Measurements from ENCODE around the gene ZNF433. TPM values are rescaled to one million over a fixed set of nuclear protein-coding genes. Genes with fewer than 3 reads are reported as not detected.

Gene ZNF433
- total RNA-seq, 2 donors from 2014 or later = 10.2 to 10.4 TPM

DNA sequence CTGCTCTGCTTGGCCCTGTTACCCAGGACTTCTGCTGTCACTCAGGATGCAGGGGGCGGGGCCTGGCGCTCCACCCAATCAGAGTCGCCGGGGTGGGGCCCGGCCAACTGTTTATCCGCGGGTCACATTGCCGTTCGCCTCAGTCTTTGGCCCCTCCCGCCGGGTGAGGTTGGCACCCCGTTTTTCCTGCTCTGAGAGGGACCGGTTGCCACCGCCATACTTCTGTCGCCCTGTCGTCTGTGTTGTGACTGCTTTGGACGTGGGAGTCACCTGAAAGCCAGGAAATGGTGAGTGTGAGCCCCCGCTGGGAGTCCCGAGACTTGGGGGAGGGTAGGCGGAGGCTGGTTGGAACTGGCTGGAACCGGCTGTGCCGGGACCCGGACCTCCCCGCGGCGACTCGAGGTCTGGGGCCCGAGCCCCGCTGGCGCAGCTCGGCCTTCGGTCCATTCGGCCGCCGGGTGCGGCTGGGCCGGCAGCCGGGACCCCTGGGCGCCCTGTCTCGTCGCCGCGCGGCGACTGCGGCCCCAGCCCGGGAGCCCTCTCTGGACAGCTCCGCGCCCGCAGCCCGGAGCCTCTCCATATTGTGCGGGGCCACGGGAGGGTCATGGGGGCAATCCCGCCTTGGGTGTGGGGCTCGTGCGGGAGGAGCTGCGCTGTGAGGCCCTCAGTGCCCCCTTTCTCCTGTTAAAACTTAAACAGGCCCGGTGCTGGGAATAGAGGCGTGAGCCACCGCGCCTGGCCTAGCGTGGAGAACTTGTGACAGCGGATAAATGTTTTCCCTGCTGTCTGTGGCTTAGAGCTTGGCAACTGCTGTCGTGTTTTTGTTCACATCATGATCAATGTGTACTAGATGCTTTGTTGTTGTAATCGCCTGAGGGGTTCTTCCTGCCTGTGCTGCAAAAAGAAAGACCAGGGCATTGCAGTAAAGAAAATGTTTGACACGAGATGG lies 29.4 kb upstream of the ZNF433 start, which contains the start of gene ZNF844:
ZNF844 (plus strand) TSS at position 142 of the 949 bp plus-strand sequence; CDS start at position 285, 143 bp downstream.
- peaks cover 4% of the 10 kb centered on the region for H3K4me1 ChIP-seq (replicated peaks)
- no peaks in the 10 kb centered on the region for H3K36me3 ChIP-seq
- intact Hi-C loops (cut with DNase I) = loop anchor here (5.0 to 10.0 kb wide), 2 partner anchors 97 to 180 kb away; partner anchors contain the start of genes ZNF136 and ZNF69
- H3K4me3 ChIP-seq = peak within 1 kb of the TSS; percentile 90 to 91
- no peaks in the 10 kb centered on the region for H3K27me3 ChIP-seq (replicated peaks; ENCODE audit: insufficient read depth)
- TF ChIP-seq POLR2A (IDR thresholded peaks at IDR 0.05) = peak; percentile 96
- peak; percentile 97 for TF ChIP-seq POLR2AphosphoS5 (IDR thresholded peaks at IDR 0.05)
- TF ChIP-seq, protein P1, sequence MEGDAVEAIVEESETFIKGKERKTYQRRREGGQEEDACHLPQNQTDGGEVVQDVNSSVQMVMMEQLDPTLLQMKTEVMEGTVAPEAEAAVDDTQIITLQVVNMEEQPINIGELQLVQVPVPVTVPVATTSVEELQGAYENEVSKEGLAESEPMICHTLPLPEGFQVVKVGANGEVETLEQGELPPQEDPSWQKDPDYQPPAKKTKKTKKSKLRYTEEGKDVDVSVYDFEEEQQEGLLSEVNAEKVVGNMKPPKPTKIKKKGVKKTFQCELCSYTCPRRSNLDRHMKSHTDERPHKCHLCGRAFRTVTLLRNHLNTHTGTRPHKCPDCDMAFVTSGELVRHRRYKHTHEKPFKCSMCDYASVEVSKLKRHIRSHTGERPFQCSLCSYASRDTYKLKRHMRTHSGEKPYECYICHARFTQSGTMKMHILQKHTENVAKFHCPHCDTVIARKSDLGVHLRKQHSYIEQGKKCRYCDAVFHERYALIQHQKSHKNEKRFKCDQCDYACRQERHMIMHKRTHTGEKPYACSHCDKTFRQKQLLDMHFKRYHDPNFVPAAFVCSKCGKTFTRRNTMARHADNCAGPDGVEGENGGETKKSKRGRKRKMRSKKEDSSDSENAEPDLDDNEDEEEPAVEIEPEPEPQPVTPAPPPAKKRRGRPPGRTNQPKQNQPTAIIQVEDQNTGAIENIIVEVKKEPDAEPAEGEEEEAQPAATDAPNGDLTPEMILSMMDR (IDR thresholded peaks at IDR 0.05) = peak in 1 of 4 experiments; percentile 25
- no peaks in the 10 kb centered on the region for H3K9me3 ChIP-seq
- peak; percentile 97 for DNase-seq (ENCODE audit: low spot score)
- WGBS = under 1% methylated on average over 66 of the region's 66 CpGs
- peak within 1 kb of the TSS; percentile 91 to 93 for H3K27ac ChIP-seq

DNA sequence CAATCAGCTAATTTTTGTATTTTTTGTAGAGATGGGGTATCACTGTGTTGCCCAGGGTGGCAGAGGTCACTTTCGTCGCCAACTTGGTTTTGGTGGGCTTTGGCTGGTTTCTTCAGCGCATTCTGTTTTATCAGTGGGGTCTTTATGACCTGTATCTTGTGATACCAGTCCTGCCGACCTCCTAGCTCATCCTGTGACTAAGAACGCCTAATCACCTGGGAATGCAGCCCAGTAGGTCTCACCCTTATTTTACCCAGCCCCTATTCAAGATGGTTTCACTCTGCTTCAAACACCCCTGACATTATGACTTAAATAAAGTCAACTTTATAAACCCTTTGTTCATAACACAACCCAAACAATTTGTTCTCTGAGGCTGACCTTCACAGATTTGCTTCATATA lies 20.3 kb upstream of the ZNF433 start:
- WGBS = 79% methylated on average over 5 of the region's 5 CpGs
- no peak for DNase-seq (ENCODE audit: low spot score)

DNA sequence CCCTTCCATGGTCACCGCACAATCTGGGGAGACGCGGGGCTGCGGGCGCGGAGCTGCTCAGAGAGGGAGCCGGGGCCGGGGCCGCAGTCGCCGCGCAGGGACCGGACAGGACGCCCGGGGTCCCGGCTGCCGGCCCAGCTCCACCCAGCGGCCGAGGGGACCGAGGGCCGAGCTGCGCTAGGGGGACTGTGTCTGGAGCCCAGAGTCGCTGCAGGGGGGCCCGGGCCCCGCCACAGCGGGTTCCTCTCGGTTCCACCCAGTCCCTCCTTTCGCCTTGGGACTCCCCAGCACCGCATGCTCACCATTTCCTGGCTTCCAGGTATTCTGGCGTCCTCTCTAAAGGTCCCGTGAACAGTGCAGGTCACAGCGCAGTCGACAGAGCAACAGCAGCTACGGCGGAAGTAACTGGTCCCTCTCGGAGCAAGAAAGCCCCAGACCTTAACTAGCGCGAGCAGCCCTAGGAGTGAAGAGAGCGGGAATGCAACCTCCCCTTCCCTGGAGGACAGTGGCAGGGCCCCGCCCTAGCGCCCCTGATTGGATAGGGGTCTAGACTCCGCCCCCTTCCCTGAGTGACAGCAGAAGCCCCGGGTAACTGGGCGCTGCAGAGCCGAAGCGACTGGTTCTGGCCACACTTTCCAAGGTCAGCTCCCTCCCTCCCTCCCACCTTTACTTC lies 17.2 kb upstream of the ZNF433 start, which contains the start of gene ZNF878:
ZNF878 (minus strand) TSS at position 465 of the 673 bp plus-strand sequence; CDS start at position 305, 160 bp downstream.
- Histone ChIP-seq H3K4me1 (replicated peaks) (no peaks in the 10 kb centered on the region), H3K9me3 (no peaks in the 10 kb centered on the region), H3K27ac (peak within 1 kb of the TSS; percentile 66 to 70), H3K27me3 (replicated peaks; ENCODE audit: insufficient read depth) (no peaks in the 10 kb centered on the region), H3K4me3 (peak within 1 kb of the TSS; percentile 51 to 60), H3K36me3 (no peaks in the 10 kb centered on the region)
- intact Hi-C loops (cut with DNase I) = no loop called here
- TF ChIP-seq POLR2AphosphoS5 (IDR thresholded peaks at IDR 0.05) (peak; percentile 100), POLR2A (IDR thresholded peaks at IDR 0.05) (peak; percentile 97)
- TF ChIP-seq, protein P1 (IDR thresholded peaks at IDR 0.05) = no peak
- peak; percentile 96 for DNase-seq (ENCODE audit: low spot score)
- under 1% methylated on average over 38 of the region's 46 CpGs for WGBS

More for the DNA sequence above, 20.3 kb upstream of the ZNF433 start:
- Histone ChIP-seq H3K27me3 (replicated peaks; ENCODE audit: insufficient read depth) (no peaks in the 10 kb centered on the region), H3K27ac (no peak overlapping the region), H3K36me3 (no peaks in the 10 kb centered on the region), H3K9me3 (no peaks in the 10 kb centered on the region), H3K4me3 (no peak overlapping the region), H3K4me1 (replicated peaks) (no peaks in the 10 kb centered on the region)
- intact Hi-C loops (cut with DNase I) = no loop called here
- TF ChIP-seq POLR2A (IDR thresholded peaks at IDR 0.05) (no peak), POLR2AphosphoS5 (IDR thresholded peaks at IDR 0.05) (no peak)
- TF ChIP-seq, protein P1 (IDR thresholded peaks at IDR 0.05) = no peak

DNA sequence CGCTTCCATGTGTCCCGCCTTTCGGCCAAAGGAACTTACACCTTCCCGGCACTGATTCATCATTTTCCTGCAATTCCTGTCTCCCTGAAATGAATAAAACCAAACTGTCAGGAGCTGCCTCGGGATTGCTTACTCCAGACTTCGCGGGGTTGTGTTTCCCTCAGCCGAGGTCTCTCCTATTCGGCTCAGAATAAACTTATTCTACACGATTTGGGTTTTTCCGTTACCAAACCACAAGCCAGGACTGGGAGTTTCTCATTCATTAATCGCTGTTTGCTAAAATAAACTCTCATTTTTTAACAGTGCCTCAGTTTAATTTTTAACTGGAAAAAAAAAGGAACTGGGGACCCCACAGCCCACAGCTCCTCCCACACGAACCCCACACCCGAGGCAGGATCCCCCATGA lies 16.6 kb upstream of the ZNF433 start:
- Histone ChIP-seq H3K36me3 (no peaks in the 10 kb centered on the region), H3K27me3 (replicated peaks; ENCODE audit: insufficient read depth) (no peaks in the 10 kb centered on the region), H3K27ac (peak overlapping the region; percentile 66 to 70), H3K4me3 (peak overlapping the region; percentile 51 to 60), H3K9me3 (no peaks in the 10 kb centered on the region), H3K4me1 (replicated peaks) (no peaks in the 10 kb centered on the region)
- WGBS = 1% methylated on average over 14 of the region's 14 CpGs
- no peak for DNase-seq (ENCODE audit: low spot score)
- TF ChIP-seq POLR2A (IDR thresholded peaks at IDR 0.05) = no peak
- no peak for TF ChIP-seq POLR2AphosphoS5 (IDR thresholded peaks at IDR 0.05)
- TF ChIP-seq, protein P1 (IDR thresholded peaks at IDR 0.05) = no peak
- intact Hi-C loops (cut with DNase I) = no loop called here

Data from prostate gland (tissue), 2 donors.